ENCODE measurements around the gene ADAM12.

- TF ChIP-seq CTCF (IDR thresholded peaks at IDR 0.05) (no peak), POLR2A (IDR thresholded peaks at IDR 0.05) (no peak)
Measured at GRCh38 chr10:126042354-126042753, 345.9 kb downstream of the ADAM12 start.
